HepG2 (cell line): ENCODE data around the gene STARD13.

Source experiments
- RFX5 ChIP-seq: IDR thresholded peaks from 2 replicates; pipeline ENCODE4 v1.6.1; 2011; ENCODE audit warnings: low read depth, low read length, improper control_type of control experiment
- TF ChIP-seq, protein P1 (sequence below): sonication (generic); formaldehyde crosslinking; IDR thresholded peaks from 2 replicates; pipeline ENCODE4 v1.5.0; 2020; ENCODE audit warnings: mild to moderate bottlenecking, missing genetic modification reagents, moderate library complexity

DNA sequence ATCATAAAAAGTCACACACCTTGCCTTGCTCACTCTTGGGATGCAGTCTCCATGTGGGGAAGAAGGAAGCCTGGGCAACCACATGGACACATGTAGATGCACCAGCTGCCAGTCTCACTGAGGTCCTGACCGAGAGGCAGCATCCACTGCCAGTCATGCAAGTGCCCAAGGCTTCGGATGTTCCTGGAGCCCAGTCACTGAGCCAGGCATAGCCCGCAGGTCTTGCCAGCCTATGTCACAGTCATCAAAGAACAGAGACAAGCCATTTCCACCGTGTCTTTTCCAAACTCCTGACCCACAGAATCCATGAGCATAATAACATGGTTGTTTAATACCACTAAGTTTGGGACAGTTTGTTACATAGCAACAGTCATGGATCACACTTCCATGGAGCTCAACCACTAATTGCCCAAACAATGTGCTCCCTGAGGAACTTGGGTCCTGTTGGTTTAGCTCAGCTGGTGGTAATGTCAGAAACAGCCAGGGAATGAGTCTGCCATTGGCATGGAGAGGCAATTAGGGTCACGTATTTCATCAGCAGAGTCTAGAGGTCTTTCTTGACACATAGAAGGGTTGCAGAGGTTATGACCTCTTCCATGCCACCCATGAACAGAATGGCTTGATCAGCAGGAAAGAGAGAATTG, 21.5 kb downstream of the STARD13 start:
- no peak for TF ChIP-seq RFX5
- TF ChIP-seq, protein P1, sequence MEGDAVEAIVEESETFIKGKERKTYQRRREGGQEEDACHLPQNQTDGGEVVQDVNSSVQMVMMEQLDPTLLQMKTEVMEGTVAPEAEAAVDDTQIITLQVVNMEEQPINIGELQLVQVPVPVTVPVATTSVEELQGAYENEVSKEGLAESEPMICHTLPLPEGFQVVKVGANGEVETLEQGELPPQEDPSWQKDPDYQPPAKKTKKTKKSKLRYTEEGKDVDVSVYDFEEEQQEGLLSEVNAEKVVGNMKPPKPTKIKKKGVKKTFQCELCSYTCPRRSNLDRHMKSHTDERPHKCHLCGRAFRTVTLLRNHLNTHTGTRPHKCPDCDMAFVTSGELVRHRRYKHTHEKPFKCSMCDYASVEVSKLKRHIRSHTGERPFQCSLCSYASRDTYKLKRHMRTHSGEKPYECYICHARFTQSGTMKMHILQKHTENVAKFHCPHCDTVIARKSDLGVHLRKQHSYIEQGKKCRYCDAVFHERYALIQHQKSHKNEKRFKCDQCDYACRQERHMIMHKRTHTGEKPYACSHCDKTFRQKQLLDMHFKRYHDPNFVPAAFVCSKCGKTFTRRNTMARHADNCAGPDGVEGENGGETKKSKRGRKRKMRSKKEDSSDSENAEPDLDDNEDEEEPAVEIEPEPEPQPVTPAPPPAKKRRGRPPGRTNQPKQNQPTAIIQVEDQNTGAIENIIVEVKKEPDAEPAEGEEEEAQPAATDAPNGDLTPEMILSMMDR = no peak
